Measurements from ENCODE around the gene ZNF581. TPM values are rescaled to one million over a fixed set of nuclear protein-coding genes. Genes with fewer than 3 reads are reported as not detected.
A peak's percentile ranks its signal among the peaks of the same experiment; 100 is the strongest.

The ZNF581 gene
- 10 to 100 TPM; 15.4 to 21.9 (median 19.0) TPM for total RNA-seq
- total RNA-seq (2013): 12.0 TPM

- no peaks in the 10 kb centered on the region for H3K27me3 ChIP-seq (ENCODE audit: control insufficient read depth, insufficient read depth, low read length)
- H3K36me3 Mint-ChIP-seq: no peaks in the 10 kb centered on the region
- peak within 1 kb of the TSS; percentile 68 for H3K27ac ChIP-seq (ENCODE audit: low read length)
- no peaks in the 10 kb centered on the region for H3K9me3 ChIP-seq (ENCODE audit: control insufficient read depth, insufficient read depth, low read length)
- no peaks in the 10 kb centered on the region for H3K9me3 Mint-ChIP-seq
- whole genome bisulfite sequencing (ENCODE audit: insufficient coverage): 2% methylated on average over 46 of the region's 56 CpGs
- intact Hi-C loops (cut with micrococcal nuclease): loop anchor here (2.0 to 5.0 kb wide), 2 partner anchors 36 to 62 kb away; partner anchors contain the start of genes ZNF579 and ZNF865
- peaks cover 13% of the 10 kb centered on the region for H3K36me3 ChIP-seq (ENCODE audit: control insufficient read depth, insufficient read depth, low read length)
- H3K4me1 ChIP-seq (ENCODE audit: control insufficient read depth, insufficient read depth, low read length): peaks cover 65% of the 10 kb centered on the region
- H3K4me3 ChIP-seq (ENCODE audit: low read length): peak within 1 kb of the TSS; percentile 63
- peaks cover 33 to 51% of the 10 kb centered on the region in 2 donors for H3K4me1 Mint-ChIP-seq
- H3K27me3 Mint-ChIP-seq (ENCODE audit: low read depth in 2 of 2): no peaks in the 10 kb centered on the region
- H3K4me3 Mint-ChIP-seq: peak within 1 kb of the TSS; percentile 96
- DNase-seq (peak; percentile 73 to 92), ATAC-seq (peak; percentile 65 to 81 (median 66))
- TF ChIP-seq, protein P1, sequence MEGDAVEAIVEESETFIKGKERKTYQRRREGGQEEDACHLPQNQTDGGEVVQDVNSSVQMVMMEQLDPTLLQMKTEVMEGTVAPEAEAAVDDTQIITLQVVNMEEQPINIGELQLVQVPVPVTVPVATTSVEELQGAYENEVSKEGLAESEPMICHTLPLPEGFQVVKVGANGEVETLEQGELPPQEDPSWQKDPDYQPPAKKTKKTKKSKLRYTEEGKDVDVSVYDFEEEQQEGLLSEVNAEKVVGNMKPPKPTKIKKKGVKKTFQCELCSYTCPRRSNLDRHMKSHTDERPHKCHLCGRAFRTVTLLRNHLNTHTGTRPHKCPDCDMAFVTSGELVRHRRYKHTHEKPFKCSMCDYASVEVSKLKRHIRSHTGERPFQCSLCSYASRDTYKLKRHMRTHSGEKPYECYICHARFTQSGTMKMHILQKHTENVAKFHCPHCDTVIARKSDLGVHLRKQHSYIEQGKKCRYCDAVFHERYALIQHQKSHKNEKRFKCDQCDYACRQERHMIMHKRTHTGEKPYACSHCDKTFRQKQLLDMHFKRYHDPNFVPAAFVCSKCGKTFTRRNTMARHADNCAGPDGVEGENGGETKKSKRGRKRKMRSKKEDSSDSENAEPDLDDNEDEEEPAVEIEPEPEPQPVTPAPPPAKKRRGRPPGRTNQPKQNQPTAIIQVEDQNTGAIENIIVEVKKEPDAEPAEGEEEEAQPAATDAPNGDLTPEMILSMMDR (IDR thresholded peaks at IDR 0.05): no peak
- peak within 1 kb of the TSS; percentile 80 to 96 for H3K27ac Mint-ChIP-seq
These were observed at the start of gene ZNF581 for GRCh38 chr19:55643003-55643886. ZNF581 (plus strand) TSS chr19:55643649; CDS start chr19:55644572, 923 bp downstream.

- Histone ChIP-seq H3K36me3 (ENCODE audit: control insufficient read depth, insufficient read depth, low read length) (peaks cover 5% of the 10 kb centered on the region), H3K4me1 (ENCODE audit: control insufficient read depth, insufficient read depth, low read length) (peaks cover 7% of the 10 kb centered on the region), H3K4me3 (ENCODE audit: low read length) (no peak overlapping the region), H3K9me3 (ENCODE audit: control insufficient read depth, insufficient read depth, low read length) (no peaks in the 10 kb centered on the region), H3K27me3 (ENCODE audit: control insufficient read depth, insufficient read depth, low read length) (no peaks in the 10 kb centered on the region), H3K27ac (ENCODE audit: low read length) (no peak overlapping the region)
- TF ChIP-seq, protein P1 (IDR thresholded peaks at IDR 0.05): no peak
- no peaks in the 10 kb centered on the region for H3K36me3 Mint-ChIP-seq
- peaks cover 0 to 3% of the 10 kb centered on the region in 2 donors for H3K27me3 Mint-ChIP-seq (ENCODE audit: low read depth in 2 of 2)
- no peak overlapping the region for H3K27ac Mint-ChIP-seq
- H3K4me3 Mint-ChIP-seq: no peak overlapping the region
- no peaks in the 10 kb centered on the region for H3K9me3 Mint-ChIP-seq
- DNase-seq (no peak), ATAC-seq (no peak)
- whole genome bisulfite sequencing (ENCODE audit: insufficient coverage): over 99% methylated on average over 3 of the region's 4 CpGs
- intact Hi-C loops (cut with micrococcal nuclease): no loop called here
- peaks cover 7 to 12% of the 10 kb centered on the region in 2 donors for H3K4me1 Mint-ChIP-seq
These were observed 48.4 kb upstream of the ZNF581 start for GRCh38 chr19:55594996-55595545.

- no peaks in the 10 kb centered on the region for H3K9me3 ChIP-seq (ENCODE audit: control insufficient read depth, insufficient read depth, low read length)
- Mint-ChIP-seq H3K4me3 (no peak overlapping the region), H3K27me3 (ENCODE audit: low read depth in 2 of 2) (no peaks in the 10 kb centered on the region), H3K4me1 (peaks cover 11 to 19% of the 10 kb centered on the region in 2 donors), H3K27ac (peak overlapping the region in 1 of 2 donors; percentile 35), H3K36me3 (no peaks in the 10 kb centered on the region), H3K9me3 (no peaks in the 10 kb centered on the region)
- H3K4me3 ChIP-seq (ENCODE audit: low read length): no peak overlapping the region
- peaks cover 16% of the 10 kb centered on the region for H3K4me1 ChIP-seq (ENCODE audit: control insufficient read depth, insufficient read depth, low read length)
- TF ChIP-seq, protein P1 (IDR thresholded peaks at IDR 0.05): no peak
- no peak for DNase-seq
- no peak for ATAC-seq
- no peak overlapping the region for H3K27ac ChIP-seq (ENCODE audit: low read length)
- intact Hi-C loops (cut with micrococcal nuclease): no loop called here
- H3K36me3 ChIP-seq (ENCODE audit: control insufficient read depth, insufficient read depth, low read length): peaks cover 5% of the 10 kb centered on the region
- WGBS (ENCODE audit: insufficient coverage): 95% methylated on average over 3 of the region's 3 CpGs
- no peaks in the 10 kb centered on the region for H3K27me3 ChIP-seq (ENCODE audit: control insufficient read depth, insufficient read depth, low read length)
These were observed 47.1 kb upstream of the ZNF581 start for GRCh38 chr19:55596304-55596703.

Data from natural killer cell (primary cell).